OCI-LY7 (cell line): ENCODE data around the gene MORN5. TPM values are rescaled to one million over a fixed set of nuclear protein-coding genes. Genes with fewer than 3 reads are reported as not detected.
"Not testable (repeated sequence)": the region's sequence is repeated elsewhere in the genome, so short reads cannot be mapped to it uniquely, and the experiment has no call there.

ENCODE experiments used
- BruUV-seq: library from RNA; stranded (reverse); fragments of 400-500 nt; replicated peaks from 2 replicates; lab custom pipeline; 2021; lab: Mats Ljungman, UMichigan
- CTCF ChIA-PET: fragments of 300-600 bp; sonication (Branson Sonifier 250); formaldehyde crosslinking; loops from one replicate; lab custom pipeline; 2022; ENCODE audit warnings: antibody characterized with exemption; ENCODE audit not compliant: unreplicated experiment; lab: Charles Lee
- POLR2A ChIA-PET: fragments of 300-600 bp; sonication (Branson Sonifier 250); formaldehyde crosslinking; loops from one replicate; lab custom pipeline; 2022; ENCODE audit warnings: antibody characterized with exemption; lab: Charles Lee
- DNase-seq: peaks from one replicate; pipeline ENCODE4 v3.0.0-alpha.2; 2015; ENCODE audit warnings: low spot score
- H2AFZ ChIP-seq: fragments of 200-600 bp; sonication (generic), shearing (Covaris generic); 2 replicates; pipeline ENCODE4 v1.6.1; 2014; ENCODE audit warnings: mild to moderate bottlenecking, antibody characterized with exemption, low read length, moderate library complexity
- H3K27ac ChIP-seq: fragments of 200-600 bp; sonication (generic); 2 replicates; pipeline ENCODE4 v1.5.1; 2014; ENCODE audit warnings: mixed run types, low read depth, mild to moderate bottlenecking, moderate library complexity, low read length, inconsistent platforms; ENCODE audit not compliant: poor library complexity, severe bottlenecking
- H3K36me3 ChIP-seq: fragments of 200-600 bp; sonication (generic); 2 replicates; pipeline ENCODE4 v1.6.1; 2014; ENCODE audit warnings: mild to moderate bottlenecking, antibody characterized with exemption, low read length, moderate library complexity, mixed read lengths; ENCODE audit not compliant: insufficient read depth
- H3K4me1 ChIP-seq: fragments of 200-600 bp; sonication (generic); 2 replicates; pipeline ENCODE4 v1.5.1; 2014; ENCODE audit warnings: mild to moderate bottlenecking, low read length; ENCODE audit not compliant: insufficient read depth, poor library complexity, severe bottlenecking
- H3K4me2 ChIP-seq: fragments of 200-600 bp; sonication (generic); 2 replicates; pipeline ENCODE4 v1.6.1; 2014; ENCODE audit warnings: mild to moderate bottlenecking, low read length
- H3K4me3 ChIP-seq: fragments of 200-600 bp; sonication (generic); 2 replicates; pipeline ENCODE4 v1.5.1; 2014; ENCODE audit warnings: mild to moderate bottlenecking, low read depth, low read length; ENCODE audit not compliant: poor library complexity, severe bottlenecking
- H3K79me2 ChIP-seq: fragments of 200-600 bp; sonication (generic); 2 replicates; pipeline ENCODE4 v1.6.1; 2016; ENCODE audit warnings: low read depth, mild to moderate bottlenecking, low read length, moderate library complexity, mixed read lengths; ENCODE audit not compliant: insufficient read depth
- H3K9me2 ChIP-seq: fragments of 200-600 bp; sonication (generic); 2 replicates; pipeline ENCODE4 v1.6.1; 2016; ENCODE audit warnings: mild to moderate bottlenecking, low read length, mixed read lengths; ENCODE audit not compliant: insufficient read depth
- H3K9me3 ChIP-seq: fragments of 200-600 bp; sonication (generic); 2 replicates; pipeline ENCODE4 v1.6.1; 2014; ENCODE audit warnings: mild to moderate bottlenecking, mixed run types, low read length, mixed read lengths
- H4K20me1 ChIP-seq: fragments of 200-600 bp; sonication (generic); 2 replicates; pipeline ENCODE4 v1.6.1; 2014; ENCODE audit warnings: mild to moderate bottlenecking, antibody characterized with exemption, low read length, moderate library complexity, mixed read lengths; ENCODE audit not compliant: insufficient read depth
- CTCF ChIP-seq: fragments of 200-600 bp; sonication (generic); conservative IDR thresholded peaks from 2 replicates; pipeline ENCODE4 v1.5.1; 2014; ENCODE audit warnings: mild to moderate bottlenecking, antibody characterized with exemption, low read length, moderate library complexity, mixed read lengths
- EZH2phosphoT487 ChIP-seq: fragments of 200-600 bp; sonication (generic); IDR thresholded peaks from 2 replicates; pipeline ENCODE4 v1.6.1; 2018; ENCODE audit warnings: low read depth, borderline replicate concordance, mild to moderate bottlenecking, mixed run types, antibody characterized with exemption, low read length, moderate library complexity, mixed read lengths
- intact Hi-C: fragments of 100-400 bp; cut with micrococcal nuclease; formaldehyde crosslinking; loops from one replicate; pipeline ENCODE4 v1.10.0; 2022; ENCODE audit not compliant: unreplicated experiment
- total RNA-seq, 2 experiments: library from RNA; depleted of rRNA in 1 of 2; stranded (reverse); fragments of >200 nt in 1 of 2; shearing (Covaris generic) in 1 of 2; gene quantifications; 2 replicates each; pipeline ENCODE4 v1.2.3, GENCODE V29; 2014 to 2022

The MORN5 gene
- total RNA-seq, 2 experiments from 2014 or later: not detected

DNA sequence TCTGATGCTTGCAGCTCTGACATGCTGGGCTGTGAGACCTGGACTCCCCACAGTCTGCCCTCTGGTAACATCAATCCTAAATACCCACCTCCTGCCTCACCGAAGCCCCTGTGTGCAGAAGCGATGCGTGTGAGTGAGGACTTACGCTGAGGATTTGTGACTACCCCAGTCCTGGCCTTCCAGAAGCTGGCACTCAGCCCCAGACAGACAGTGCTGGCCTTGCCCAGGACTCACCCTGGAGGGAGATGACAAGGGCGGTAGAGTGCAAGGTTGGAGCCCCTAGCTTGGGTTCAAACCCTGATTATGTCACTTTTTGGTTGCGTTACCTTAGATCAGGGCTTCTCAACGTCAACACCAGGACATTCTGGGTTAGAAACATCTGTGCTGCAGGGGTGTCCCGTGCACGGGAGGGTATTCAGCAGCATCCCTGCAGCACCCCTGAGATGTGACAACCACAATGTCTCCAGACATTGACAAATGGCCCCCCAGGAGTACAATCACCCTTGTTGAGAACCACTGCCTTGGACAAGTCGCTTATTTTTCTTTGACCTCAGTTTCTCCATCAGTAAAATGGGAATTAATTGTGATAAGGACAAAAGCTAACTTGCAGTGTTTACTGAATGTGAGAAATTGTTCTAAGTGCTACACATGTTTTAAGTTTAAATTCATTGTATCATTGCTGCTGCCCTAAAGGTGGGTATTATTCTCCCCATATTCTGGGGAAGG, 43.1 kb upstream of the MORN5 start:
- Histone ChIP-seq H3K27ac (no peak overlapping the region), H3K4me1 (no peaks in the 10 kb centered on the region), H3K4me2 (no peak overlapping the region), H3K36me3 (no peaks in the 10 kb centered on the region), H2AFZ (no peak overlapping the region), H3K79me2 (no peaks in the 10 kb centered on the region), H3K9me2 (no peaks in the 10 kb centered on the region), H4K20me1 (no peaks in the 10 kb centered on the region), H3K9me3 (no peaks in the 10 kb centered on the region), H3K4me3 (no peak overlapping the region)
- CTCF ChIA-PET: interaction anchor here (0.6 kb wide), 1 partner anchor 132 kb away, joined by 3 read pairs; no protein-coding TSS in a partner anchor
- BruUV-seq: no TSS peak
- no peak for DNase-seq
- intact Hi-C loops: no loop called here
- TF ChIP-seq CTCF (no peak), EZH2phosphoT487 (no peak)
- POLR2A ChIA-PET: interaction anchor here (0.6 to 1.1 kb wide), 3 partner anchors 13 to 64 kb away, joined by 3 read pairs; no protein-coding TSS in a partner anchor

DNA sequence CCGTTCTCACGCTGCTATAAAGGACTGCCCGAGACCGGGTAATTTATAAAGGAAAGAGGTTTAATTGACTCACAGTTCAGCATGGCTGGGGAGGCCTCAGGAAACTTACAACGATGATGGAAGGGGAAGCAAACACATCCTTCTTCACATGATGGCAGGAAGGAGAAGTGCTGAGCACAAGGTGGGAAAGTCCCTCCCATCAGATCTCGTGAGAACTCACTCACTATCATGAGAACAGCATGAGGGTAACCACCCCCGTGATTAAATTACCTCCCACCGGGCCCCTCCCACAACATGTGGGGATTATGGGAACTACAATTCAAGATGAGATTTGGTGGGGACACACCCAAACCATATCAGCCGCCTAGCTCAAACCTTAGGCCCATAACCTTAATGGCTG, 42.5 kb upstream of the MORN5 start:
- H3K9me3 ChIP-seq, H3K79me2 ChIP-seq, DNase-seq, H2AFZ ChIP-seq, H3K4me2 ChIP-seq, BruUV-seq, H4K20me1 ChIP-seq, POLR2A ChIA-PET, H3K27ac ChIP-seq, H3K36me3 ChIP-seq, intact Hi-C loops, H3K9me2 ChIP-seq, H3K4me1 ChIP-seq, H3K4me3 ChIP-seq: not testable (repeated sequence)
- CTCF ChIA-PET: interaction anchor here (0.6 kb wide), 1 partner anchor 131 kb away, joined by 3 read pairs; no protein-coding TSS in a partner anchor

DNA sequence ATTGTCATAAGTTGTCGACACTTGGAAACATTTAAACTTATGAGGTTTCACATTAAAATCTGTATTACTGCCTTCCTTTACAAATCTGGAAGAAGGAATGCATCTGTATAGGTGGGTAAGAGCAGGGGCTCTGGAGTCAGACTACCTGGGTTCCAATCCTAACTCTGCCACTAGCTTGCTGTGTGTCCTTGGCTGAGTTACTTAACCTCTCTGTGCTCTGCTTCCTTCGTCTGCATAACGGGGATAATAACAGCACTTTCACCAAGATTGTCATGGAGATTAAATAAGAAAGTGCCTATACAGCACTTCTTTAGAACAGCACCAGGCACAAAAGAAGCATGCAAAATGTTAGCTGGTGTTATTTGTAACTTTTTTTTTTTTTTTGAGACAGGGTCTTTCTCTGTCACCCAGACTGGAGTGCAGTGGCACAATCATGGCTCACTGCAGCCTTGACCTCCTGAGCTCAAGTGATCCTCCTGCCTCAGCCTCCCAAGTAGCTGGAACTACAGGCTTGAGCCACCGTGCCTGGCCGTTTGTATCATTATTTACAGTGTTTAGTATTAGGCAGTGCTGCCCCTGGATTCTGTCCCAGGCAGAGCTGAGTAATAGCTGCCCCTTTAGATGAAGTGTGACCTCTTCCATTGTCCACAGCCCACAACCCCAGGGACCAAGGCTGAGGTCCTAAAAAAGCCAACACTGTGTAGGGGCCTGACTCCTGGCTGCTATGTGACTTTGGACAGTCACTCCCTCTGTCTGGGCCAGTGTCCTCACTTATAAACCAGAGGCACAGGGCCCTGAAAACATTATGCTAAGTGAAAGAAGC, 41.2 kb upstream of the MORN5 start:
- Histone ChIP-seq H3K4me1 (peaks cover 5% of the 10 kb centered on the region), H2AFZ (no peak overlapping the region), H3K79me2 (no peaks in the 10 kb centered on the region), H3K27ac (no peak overlapping the region), H4K20me1 (no peaks in the 10 kb centered on the region), H3K9me3 (no peaks in the 10 kb centered on the region), H3K9me2 (no peaks in the 10 kb centered on the region), H3K4me3 (no peak overlapping the region), H3K4me2 (no peak overlapping the region), H3K36me3 (no peaks in the 10 kb centered on the region)
- CTCF ChIA-PET: interaction anchor here (0.8 kb wide), 1 partner anchor 19 kb away, joined by 3 read pairs; no protein-coding TSS in a partner anchor
- no TSS peak for BruUV-seq
- POLR2A ChIA-PET: interaction anchor here (0.7 kb wide), 1 partner anchor 484 kb away, joined by 3 read pairs; no protein-coding TSS in a partner anchor
- intact Hi-C loops: no loop called here
- TF ChIP-seq EZH2phosphoT487: no peak
- TF ChIP-seq CTCF: no peak
- no peak for DNase-seq
